ENCODE results near the gene THSD4. TPM values are rescaled to one million over a fixed set of nuclear protein-coding genes. Genes with fewer than 3 reads are reported as not detected.

Gene THSD4
- total and polyA plus RNA-seq, 2 of the 4 experiments (the other 2 are of a cell fraction) = 25.5 to 31.1 TPM

DNA sequence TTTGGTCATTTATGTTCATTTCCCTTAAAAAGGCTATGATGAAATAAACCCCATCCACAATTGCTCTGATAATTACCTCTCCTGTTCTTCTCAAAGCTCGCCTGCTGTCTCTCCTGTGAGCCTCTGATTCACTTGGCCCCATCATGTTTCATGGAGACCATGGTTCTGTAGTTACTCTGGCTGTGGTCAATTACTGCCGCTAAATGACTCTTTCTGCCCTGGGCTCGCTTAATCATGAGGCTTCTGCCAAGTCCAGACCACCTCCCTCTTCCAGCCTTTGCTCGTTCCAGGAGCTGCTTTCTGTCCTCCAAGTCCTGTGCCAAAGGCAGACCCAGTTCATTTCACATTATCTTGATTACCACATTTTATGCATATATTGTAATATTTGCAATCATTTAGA is 91.9 kb downstream of the THSD4 start:
- Histone ChIP-seq H3K4me1 (ENCODE audit: control insufficient read depth, insufficient read depth, low read length) (peaks cover 9% of the 10 kb centered on the region; the same call in 1 of the 2 replicates), H2AK5ac (ENCODE audit: low read depth, low read length) (no peak overlapping the region), H3K27me3 (ENCODE audit: control insufficient read depth, insufficient read depth, low read length) (no peaks in the 10 kb centered on the region), H2BK20ac (ENCODE audit: low read depth, low read length) (no peak overlapping the region), H2AFZ (replicated peaks; ENCODE audit: low read length, poor library complexity) (no peak overlapping the region), H2BK120ac (ENCODE audit: low read depth, low read length) (no peak overlapping the region), H4K91ac (ENCODE audit: insufficient read depth, low read depth, low read length) (no peak overlapping the region), H2BK5ac (ENCODE audit: low read depth, low read length, poor library complexity, severe bottlenecking) (no peak overlapping the region), H2AK9ac (replicated peaks; ENCODE audit: low read depth, low read length, poor library complexity) (no peak overlapping the region), H3K9me3 (ENCODE audit: control insufficient read depth, insufficient read depth, low read length) (no peaks in the 10 kb centered on the region), H3K4me2 (ENCODE audit: low read depth, low read length) (no peak overlapping the region), H3K4ac (ENCODE audit: low read depth, low read length) (no peak overlapping the region), H4K5ac (ENCODE audit: low read depth, low read length) (no peak overlapping the region), H3K9me1 (ENCODE audit: insufficient read depth, low read length) (peaks cover 9% of the 10 kb centered on the region; the same call in 1 of the 2 replicates), H3K4me3 (ENCODE audit: insufficient read depth, low read depth, low read length) (no peak overlapping the region), H4K8ac (ENCODE audit: low read depth in 2 of 2, low read length in 2 of 2) (no peak overlapping the region), H4K20me1 (ENCODE audit: insufficient read depth, low read length) (no peaks in the 10 kb centered on the region; the same call in 1 of the 2 replicates), H3K36me3 (ENCODE audit: control insufficient read depth, insufficient read depth, low read length) (no peaks in the 10 kb centered on the region), H3K56ac (ENCODE audit: extremely low read depth, insufficient read depth, low read length) (no peak overlapping the region), H3K9ac (ENCODE audit: low read depth, low read length) (no peak overlapping the region), H2BK15ac (ENCODE audit: low read depth, low read length) (no peak overlapping the region), H3K14ac (replicated peaks; ENCODE audit: low read depth, low read length) (no peak overlapping the region), H3K18ac (ENCODE audit: low read depth, low read length) (no peak overlapping the region), H3K79me1 (ENCODE audit: low read depth in 1 of 2, low read length in 2 of 2) (peaks cover 24 to 40% of the 10 kb centered on the region in 2 experiments), H3K27ac (ENCODE audit: insufficient read depth, low read length) (no peak overlapping the region), H3K23ac (ENCODE audit: low read depth, low read length) (no peak overlapping the region)
- no peak for DNase-seq
- intact Hi-C loops (cut with micrococcal nuclease) (no loop called here), in situ Hi-C loops (cut with MboI; ENCODE audit: low sequenced_read_pairs) (no loop called here), dilution Hi-C loops (cut with HindIII; ENCODE audit: low sequenced_read_pairs, unreplicated experiment) (no loop called here)
- no peak for ATAC-seq (ENCODE audit: low read depth)
- TF ChIP-seq BHLHE40 (IDR thresholded peaks at IDR 0.05; ENCODE audit: low read depth, low read length) (no peak), RFX5 (IDR thresholded peaks at IDR 0.05; ENCODE audit: low read depth, low read length) (no peak), SMC3 (IDR thresholded peaks at IDR 0.05; ENCODE audit: low read depth, low read length) (no peak)
- WGBS, 2 experiments (ENCODE audit: extremely low coverage in 2 of 2, insufficient read length in 1 of 2) = 80% methylated on average over 3 of the region's 4 CpGs; no CpG with 5 or more reads in 1 of the 2 experiments
- ChIA-PET POLR2A (ENCODE audit: unreplicated experiment) (no interaction called here), CTCF (no interaction called here)
- BruUV-seq (replicated peaks) = no TSS peak

Data from IMR-90 (cell line).